ENCODE measurements around the gene IFNE. TPM values are rescaled to one million over a fixed set of nuclear protein-coding genes. Genes with fewer than 3 reads are reported as not detected.

Gene IFNE
- polyA plus RNA-seq, 4 donors: 0.10 to 0.31 TPM; not detected in 2

- no peak for DNase-seq (ENCODE audit: low read depth in 4 of 4, low spot score in 3 of 4)
These were observed 49.3 kb downstream of the IFNE start for GRCh38 chr9:21432672-21433425.

Other genes with a start within 250 kb of the IFNE start
- not detected for gene IFNA14, start 242.3 kb downstream of the IFNE start, polyA plus RNA-seq (ENCODE audit: insufficient read length in 4 of 4)
- gene IFNA5, start 177.0 kb downstream of the IFNE start, polyA plus RNA-seq (ENCODE audit: insufficient read length in 4 of 4): not detected
- gene KLHL9, start 146.9 kb downstream of the IFNE start, polyA plus RNA-seq (ENCODE audit: insufficient read length in 4 of 4): 10 to 100 TPM; 46.5 to 59.0 (median 57.0) TPM
- gene IFNA6, start 131.4 kb downstream of the IFNE start, polyA plus RNA-seq (ENCODE audit: insufficient read length in 4 of 4): not detected
- not detected for gene IFNA13, start 114.3 kb downstream of the IFNE start, polyA plus RNA-seq (ENCODE audit: insufficient read length in 4 of 4)
- gene IFNA2, start 96.9 kb downstream of the IFNE start, polyA plus RNA-seq (ENCODE audit: insufficient read length in 4 of 4): not detected
- gene IFNA8, start 73.2 kb downstream of the IFNE start, polyA plus RNA-seq (ENCODE audit: insufficient read length in 4 of 4): not detected
- not detected for gene IFNA1, start 41.9 kb downstream of the IFNE start, polyA plus RNA-seq (ENCODE audit: insufficient read length in 4 of 4)

Data from right renal pelvis (tissue), 4 donors.